CD4-positive, alpha-beta T cell treated with Interferon gamma for 1 hour (primary cell): ENCODE data around the gene RAB7B.

Source experiments
- DNase-seq: peaks from one replicate; pipeline ENCODE4 v3.0.0-alpha.2; 2020

The RAB7B gene

DNA sequence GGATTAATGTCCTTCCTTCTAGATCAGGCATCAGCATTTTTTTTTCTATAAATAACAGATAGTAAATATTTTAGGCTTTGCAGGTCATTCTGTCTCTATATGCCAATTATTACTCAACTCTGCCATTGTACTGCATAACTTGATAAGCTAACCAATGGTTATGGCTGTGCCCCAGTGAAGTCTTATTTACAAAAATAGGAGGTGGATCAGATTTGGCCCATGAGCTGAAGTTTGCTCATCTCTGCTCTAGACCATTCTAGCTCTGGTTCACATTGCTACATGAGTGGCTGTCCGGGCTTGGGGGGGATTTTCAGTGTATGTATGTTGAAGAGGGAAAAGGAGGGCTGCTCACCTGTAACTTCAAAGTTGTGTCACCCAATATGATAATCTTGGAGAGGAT lies 10.1 kb downstream of the RAB7B start:
- DNase-seq: no peak

DNA sequence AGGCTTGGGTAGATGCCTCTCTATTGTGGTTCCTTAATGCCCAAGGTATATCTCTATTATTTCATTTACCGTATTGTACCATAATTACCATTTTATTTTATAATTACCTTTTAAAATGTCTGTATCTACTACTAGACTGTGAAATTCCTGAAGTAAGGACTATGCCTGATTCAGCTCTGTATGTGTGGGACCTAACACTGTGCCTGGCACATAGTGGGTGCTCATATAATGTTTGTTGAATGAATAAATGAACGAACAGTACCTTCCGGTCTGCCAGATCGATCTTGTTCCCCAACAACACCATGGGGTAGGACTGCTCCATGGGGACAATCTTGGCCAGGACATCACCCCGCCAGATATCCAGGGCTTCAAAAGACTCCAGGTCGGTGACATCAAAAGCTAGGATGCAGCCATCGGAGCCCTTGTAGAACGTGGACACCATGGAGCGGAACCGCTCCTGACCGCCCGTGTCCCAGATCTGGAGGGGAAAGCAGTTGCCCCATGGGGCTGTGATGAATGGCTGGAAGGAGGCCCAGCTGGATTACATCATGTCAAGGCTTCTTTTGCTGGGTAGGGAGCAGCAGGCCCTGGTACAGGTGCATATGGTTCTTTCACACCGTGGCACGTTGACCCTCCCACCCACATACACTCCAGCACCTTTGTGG lies 10.8 kb downstream of the RAB7B start:
- DNase-seq: no peak

DNA sequence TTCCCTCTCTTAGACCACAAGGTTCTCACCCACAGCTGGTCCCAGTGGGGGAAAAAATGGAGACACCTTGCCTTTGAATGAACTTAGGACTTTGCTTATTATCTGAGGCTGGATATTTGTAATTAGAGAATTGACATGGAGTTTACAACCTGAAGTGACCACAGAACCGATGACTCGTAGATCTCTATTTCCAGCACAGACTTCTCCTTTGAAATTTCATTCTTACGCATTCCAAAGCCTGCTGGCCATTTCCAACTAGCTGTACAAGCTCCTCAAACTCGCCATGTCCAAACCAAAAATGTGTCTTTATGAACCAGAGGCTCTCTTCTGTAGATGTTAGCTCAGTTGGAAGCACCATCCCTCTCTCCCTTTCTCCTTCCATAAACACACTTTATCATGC lies 12.0 kb downstream of the RAB7B start:
- no peak for DNase-seq

DNA sequence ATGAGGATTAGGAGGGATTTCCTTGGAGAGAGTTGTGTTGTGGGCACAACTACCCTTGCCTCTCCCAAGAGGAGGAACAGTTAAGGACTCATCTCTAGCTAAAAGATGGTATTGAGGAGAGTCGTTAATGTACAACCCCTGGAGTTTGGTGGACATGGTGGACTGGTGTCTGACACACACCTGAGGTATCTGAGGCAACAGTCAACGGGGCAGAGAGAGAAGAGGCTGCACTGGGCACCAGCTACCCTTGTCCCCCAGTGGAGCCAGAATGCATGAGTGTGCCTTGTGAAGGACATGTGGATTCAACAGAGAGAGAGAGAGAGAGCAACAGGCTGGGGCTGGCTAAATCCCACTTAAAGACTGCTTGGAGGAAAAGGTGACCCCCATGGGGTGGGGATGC lies 13.0 kb downstream of the RAB7B start:
- no peak for DNase-seq

DNA sequence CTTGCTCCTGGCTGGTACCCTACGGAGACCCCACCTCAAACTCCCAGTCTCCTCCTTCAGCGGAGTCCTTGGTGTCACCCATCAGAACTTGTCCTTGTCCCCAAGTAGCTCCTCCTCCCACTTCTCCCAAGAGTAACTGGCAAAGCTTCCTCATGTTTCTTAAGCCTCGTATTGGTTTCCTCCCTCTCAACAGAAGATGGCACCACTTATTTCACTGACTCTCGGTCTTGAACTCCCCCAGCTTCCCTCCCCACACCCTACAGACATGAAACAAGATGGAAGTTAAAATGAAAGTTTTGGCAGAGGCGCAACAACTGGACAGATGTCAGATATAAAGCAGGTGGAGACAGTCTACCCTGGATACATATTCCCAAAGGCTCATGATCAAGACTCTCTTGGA lies 13.4 kb downstream of the RAB7B start:
- DNase-seq: no peak

GRCh38 chr1:205988585-205988995 lies 14.6 kb downstream of the RAB7B start:
- DNase-seq: no peak

DNA sequence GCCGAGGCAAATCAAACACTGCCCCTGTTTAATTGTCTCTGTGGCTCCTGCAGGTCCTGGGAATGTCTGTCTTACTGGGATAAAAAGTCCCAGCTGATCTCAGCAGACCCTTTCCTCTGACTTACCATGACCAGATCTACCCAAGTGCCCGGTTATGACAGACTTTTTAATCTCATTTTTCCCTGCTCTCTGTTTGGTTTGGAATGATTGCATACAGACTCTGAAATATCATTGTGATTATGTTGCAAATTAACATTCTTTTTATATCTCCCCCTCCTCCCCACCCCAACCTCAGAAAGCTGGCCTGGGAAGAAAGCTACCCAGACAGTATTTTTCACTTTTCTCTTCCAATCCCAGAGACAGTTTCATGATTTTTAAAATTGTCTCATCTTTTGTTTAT lies 16.3 kb downstream of the RAB7B start:
- no peak for DNase-seq

DNA sequence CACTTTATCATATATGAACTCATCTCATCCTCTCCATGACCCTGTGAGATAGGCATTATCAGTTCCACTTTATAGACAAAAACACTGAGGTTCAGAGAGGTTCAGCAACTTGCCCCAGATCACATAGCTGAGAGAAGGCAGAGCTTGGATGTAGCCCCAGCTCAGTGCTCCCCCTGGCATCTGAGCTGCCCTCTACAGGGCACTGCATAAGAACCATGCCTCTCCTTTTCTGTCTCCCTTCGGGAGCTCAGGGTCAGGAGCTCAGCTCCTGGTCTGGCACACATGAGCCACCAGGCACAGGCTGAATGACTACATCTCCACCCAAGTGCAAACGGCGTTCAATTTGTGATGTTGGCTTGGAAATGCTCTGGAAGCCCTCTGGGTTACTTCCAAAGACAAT lies 16.9 kb downstream of the RAB7B start:
- no peak for DNase-seq

DNA sequence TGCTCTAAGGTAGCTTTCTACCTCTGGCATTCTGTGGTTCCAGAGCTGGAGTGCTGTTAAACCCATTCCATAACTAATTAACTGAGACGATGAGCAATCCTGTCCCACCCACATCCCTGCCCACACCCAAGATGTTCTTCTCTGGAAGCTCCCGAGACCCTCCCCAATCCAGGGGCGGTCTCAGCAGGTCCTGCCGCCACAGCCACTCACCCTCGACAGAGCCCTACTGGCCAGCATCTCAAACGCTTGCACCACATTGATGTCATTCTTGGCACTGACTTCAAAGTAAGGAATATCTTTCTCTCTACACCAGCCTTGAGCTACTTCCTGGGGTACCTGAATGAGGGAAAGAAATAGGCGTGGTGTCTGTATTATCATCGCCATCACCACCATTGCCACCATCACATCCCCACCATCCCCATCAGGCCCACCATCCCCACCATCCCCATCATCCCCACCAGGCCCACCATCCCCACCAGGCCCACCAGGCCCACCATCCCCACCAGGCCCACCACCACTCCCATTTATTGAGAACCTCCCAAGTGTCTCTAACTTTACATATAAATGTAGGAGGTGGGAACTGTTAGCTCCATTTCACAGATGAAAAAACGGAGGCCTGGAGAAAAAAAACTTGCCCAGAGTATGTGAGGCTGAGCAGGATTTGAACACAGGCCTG lies 17.7 kb downstream of the RAB7B start:
- DNase-seq: no peak

DNA sequence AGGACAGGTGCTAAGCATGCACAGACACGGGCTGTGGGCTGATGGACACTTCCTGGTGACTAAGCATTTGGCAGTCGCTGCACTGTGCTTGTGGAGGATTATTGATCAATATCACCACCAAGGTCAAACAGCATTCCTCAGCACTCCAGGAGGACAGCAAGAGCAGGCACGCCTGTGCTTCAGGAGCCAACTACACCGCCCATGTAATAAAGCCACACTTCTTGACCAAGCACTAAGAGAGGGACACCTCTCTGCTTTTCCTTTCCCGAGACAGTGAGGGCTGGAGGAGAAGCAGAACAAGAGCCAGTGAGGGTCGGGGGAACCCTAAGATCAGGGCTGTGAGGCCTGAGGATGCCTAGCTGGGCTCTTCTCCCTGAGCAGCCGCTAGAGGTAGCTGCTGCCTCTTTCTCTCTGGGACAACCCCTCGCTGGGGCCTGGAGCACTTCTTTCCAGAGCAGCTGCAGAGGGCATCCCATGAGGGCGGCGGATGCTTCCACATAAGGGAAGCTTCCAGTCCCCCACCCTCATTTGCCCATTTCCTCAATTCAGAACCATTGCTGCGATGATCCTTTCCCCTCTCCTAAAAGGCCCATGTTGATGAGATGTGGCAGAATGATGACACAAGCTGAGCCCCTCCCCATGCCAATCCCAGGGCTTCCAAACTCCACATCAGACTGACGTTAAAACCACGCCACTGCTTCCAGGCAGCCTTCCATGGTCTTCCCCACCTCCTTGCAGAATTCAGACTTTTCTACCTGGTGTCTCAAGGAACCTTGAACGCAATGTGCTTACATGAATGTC lies 19.1 kb downstream of the RAB7B start:
- DNase-seq: peak; percentile 33

DNA sequence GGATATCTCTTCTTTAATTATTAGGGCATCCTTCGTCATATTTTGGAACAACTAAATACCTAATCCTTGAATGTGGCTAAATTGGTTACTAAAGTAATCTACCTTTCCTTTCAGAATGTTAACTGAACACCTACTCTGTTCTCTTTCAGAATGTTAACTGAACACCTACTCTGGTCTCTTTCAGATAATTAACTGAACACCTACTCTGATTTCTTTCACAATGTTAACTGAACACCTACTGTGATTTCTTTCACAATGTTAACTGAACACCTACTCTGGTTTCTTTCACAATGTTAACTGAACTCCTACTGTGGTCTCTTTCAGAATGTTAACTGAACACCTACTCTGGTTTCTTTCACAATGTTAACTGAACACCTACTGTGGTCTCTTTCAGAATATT lies 21.9 kb downstream of the RAB7B start:
- no peak for DNase-seq

DNA sequence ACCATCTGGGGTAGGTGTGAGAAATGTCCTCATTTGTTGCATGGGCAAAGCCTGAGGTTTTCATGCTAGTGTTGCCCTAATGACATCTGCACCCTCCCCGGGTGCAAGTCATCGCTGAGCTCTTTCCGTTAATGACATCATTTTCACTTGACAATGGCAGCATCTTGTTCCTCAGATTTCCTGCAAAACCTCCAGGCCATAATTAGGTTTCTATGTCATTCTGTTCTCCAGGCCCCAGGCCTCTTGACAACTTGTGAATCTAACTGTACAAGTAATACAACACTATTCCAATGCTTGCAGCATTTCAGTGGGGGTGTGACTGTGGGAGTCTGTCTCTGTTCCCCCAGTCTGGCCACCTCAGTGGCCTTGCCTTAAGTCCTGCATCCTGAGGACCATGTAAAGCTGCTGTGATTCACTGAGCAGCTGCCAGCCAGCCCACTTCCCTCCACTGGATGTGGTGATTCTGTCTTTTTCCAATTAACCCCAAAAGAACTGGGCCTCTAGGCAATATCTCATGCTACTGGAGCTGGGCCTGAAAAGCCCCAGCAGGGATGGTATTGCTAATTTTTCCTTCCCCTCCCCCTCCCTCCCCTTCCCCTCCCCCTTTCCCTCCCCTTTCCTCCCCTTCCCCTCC lies 22.8 kb downstream of the RAB7B start:
- DNase-seq: no peak

DNA sequence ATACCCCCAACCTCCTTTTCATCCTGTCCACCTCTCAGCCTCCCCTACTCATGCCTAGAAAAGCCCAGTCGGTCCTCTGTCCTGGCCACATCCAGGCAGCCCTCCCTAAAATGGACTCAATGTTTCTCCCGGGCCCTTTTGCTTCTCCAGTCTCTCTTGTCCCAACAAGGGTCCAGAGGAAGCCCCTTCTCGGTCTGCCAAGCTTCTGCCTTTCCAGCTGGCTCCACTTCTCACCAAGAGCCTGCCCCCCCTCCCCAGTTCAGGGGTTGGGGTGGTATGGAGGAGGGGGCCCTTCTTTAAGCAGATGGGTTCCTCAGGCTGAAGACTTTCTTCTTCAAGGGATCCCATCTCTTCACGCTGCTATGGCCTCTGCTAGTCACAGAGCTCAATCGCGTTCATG lies 23.9 kb downstream of the RAB7B start:
- no peak for DNase-seq

DNA sequence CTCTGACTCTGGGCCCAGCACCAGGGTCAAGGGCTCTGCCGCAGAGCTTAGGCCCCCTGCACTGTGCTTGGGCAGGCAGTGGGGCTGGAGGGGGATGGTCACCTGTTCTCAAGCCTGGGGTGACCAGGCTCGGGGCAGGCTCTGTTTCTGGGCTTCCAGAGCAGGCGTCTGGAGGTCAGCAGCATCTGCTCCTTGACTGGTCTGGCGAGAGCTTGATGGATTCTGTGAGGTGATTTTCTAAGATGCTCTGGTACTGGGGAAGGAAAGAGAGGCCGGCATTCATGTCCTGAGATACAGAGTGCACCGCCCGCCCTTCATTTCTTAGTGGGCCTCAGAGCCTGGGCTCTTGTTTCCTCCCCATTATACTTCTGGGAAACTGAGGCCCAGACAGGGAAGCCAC lies 24.5 kb downstream of the RAB7B start:
- DNase-seq: no peak

DNA sequence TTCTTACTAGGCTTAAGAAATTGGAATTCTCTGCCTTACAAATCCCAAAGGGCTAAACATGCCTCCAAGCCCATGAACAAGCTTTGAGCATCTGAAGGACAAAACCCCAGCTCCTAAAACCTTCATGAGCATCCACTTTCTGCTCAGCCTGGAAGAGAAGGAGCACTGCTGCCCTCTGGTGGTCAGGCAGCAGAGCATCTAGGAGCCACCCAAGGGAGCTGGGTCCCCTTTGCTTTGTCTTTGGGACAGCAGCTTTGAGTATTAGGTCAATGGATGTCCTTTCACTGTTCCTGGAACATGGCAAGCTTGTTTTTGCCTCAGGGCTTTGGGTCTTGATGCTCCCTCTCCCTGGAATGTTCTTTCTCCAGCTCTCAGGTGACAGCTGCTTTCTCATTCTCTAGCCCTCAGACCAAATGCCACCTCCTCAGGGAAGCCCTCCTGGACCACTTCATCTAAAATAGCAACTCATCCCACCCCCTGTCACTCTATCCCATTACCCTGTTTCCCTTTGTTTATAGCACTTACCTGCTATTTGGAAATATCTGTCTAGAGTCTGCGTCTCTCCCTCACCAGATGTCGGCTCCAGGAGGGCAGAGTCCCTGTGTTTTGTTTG lies 25.7 kb downstream of the RAB7B start:
- peak; percentile 66 for DNase-seq

DNA sequence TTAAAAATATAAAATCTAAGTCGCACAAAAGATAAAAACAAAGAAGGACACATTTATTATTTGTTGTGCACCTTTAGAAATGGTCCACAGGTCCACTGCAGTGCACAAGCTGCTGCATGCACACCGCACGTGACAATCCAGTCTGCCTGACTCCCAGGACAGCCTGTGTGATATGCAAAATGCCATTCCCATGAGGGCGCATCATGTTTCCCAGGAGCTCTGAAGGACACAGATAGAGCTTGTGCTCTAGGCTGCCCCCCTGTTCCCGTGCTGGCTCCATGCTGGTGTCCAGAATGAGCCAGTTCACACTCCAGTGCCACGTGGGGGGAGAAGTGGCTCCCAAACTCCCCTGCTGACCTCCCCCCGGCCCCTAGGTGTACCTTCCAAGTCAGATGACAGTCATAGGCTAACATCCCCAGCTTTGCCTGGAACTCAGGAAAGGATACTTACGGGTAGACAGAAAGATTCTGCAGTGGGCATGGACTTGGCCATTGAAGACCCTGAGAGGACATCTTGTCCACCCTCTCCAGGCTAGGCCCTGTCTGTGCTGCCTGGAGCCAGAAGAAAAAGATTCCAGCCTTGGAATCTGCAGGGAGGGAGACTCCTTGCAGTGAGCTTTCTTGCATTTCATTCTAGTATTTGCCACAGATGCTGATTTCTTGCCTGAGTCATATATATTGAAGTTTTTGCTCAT lies 26.3 kb downstream of the RAB7B start:
- no peak for DNase-seq

DNA sequence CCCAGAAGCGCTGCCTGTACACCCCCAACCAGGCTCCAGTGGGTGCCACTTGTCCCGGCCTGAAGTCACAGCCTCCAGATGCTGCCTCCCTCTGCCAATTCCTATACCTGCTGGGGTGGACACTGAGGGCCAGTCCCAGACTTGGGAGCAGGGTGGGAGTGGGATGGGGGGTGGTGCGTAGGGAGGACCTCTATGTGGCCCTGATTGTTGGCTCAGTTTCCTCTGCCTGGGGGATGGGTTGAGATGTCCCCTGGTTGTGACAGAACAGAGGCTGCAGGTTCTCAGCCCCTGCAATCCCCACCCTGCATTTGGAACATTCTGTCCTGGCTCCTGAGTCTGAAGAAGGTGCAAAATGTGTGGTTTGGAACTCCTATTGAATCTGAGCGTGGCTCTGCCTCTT lies 27.2 kb downstream of the RAB7B start:
- DNase-seq: no peak

GRCh38 chr1:205975387-205975998 lies 27.7 kb downstream of the RAB7B start:
- DNase-seq: no peak

DNA sequence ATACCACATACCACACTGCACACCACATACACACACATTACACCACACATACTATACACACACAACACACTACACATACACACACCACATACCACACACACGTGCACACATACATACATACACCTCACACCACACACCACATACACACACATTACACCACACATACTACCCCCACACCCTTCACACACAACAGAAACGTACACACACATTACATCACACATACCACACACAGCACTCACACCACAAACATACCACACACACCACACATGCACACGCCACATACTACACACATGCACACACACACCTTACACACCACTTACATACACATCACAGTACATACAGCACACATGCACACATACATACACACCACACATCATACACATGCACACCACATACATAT lies 28.5 kb downstream of the RAB7B start:
- DNase-seq: no peak

GRCh38 chr1:205973377-205974232 lies 29.6 kb downstream of the RAB7B start:
- DNase-seq: no peak
